ENCODE data around the gene WDR45B.

DNA sequence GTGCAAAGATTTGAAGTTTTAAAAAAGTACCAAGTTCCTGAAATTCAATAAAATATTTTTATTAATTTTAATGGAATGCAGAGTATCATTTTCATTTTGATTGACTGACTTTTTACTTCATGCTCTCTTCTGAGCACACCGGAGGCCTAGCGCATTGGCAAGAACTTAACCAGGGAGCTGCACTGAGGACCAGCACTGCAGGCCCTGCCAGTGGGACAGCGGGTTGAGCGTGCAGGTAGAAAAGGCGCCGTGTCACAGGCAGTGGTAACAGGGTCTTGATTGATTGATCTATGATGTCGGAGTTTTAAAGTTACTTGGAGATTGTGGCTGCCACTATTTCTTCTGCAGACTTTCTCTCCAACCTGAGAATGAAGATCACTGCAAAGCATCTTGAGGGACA, 43.7 kb downstream of the WDR45B start:
- TF ChIP-seq, protein P1, sequence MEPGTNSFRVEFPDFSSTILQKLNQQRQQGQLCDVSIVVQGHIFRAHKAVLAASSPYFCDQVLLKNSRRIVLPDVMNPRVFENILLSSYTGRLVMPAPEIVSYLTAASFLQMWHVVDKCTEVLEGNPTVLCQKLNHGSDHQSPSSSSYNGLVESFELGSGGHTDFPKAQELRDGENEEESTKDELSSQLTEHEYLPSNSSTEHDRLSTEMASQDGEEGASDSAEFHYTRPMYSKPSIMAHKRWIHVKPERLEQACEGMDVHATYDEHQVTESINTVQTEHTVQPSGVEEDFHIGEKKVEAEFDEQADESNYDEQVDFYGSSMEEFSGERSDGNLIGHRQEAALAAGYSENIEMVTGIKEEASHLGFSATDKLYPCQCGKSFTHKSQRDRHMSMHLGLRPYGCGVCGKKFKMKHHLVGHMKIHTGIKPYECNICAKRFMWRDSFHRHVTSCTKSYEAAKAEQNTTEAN (CRISPR knock-in tag; IDR thresholded peaks at IDR 0.05) = no peak
- TF ChIP-seq, protein P2, sequence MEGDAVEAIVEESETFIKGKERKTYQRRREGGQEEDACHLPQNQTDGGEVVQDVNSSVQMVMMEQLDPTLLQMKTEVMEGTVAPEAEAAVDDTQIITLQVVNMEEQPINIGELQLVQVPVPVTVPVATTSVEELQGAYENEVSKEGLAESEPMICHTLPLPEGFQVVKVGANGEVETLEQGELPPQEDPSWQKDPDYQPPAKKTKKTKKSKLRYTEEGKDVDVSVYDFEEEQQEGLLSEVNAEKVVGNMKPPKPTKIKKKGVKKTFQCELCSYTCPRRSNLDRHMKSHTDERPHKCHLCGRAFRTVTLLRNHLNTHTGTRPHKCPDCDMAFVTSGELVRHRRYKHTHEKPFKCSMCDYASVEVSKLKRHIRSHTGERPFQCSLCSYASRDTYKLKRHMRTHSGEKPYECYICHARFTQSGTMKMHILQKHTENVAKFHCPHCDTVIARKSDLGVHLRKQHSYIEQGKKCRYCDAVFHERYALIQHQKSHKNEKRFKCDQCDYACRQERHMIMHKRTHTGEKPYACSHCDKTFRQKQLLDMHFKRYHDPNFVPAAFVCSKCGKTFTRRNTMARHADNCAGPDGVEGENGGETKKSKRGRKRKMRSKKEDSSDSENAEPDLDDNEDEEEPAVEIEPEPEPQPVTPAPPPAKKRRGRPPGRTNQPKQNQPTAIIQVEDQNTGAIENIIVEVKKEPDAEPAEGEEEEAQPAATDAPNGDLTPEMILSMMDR (IDR thresholded peaks at IDR 0.05) = no peak
- TF ChIP-seq ZNF416 (CRISPR knock-in tag; IDR thresholded peaks at IDR 0.05) (no peak), RELA (CRISPR knock-in tag; IDR thresholded peaks at IDR 0.05; ENCODE audit: borderline replicate concordance) (no peak), ZNF425 (CRISPR knock-in tag; conservative IDR thresholded peaks at IDR 0.05) (no peak), ZNF396 (CRISPR knock-in tag; IDR thresholded peaks at IDR 0.05; ENCODE audit: borderline replicate concordance) (no peak), JAZF1 (CRISPR knock-in tag; IDR thresholded peaks at IDR 0.05) (no peak), ZNF121 (CRISPR knock-in tag; IDR thresholded peaks at IDR 0.05) (no peak), MAX (CRISPR knock-in tag; IDR thresholded peaks at IDR 0.05) (no peak), SMAD4 (CRISPR knock-in tag; IDR thresholded peaks at IDR 0.05) (no peak), ATF2 (CRISPR knock-in tag; IDR thresholded peaks at IDR 0.05; ENCODE audit: borderline replicate concordance, low read depth) (no peak), ERG (CRISPR knock-in tag; IDR thresholded peaks at IDR 0.05) (no peak)
- TF ChIP-seq, protein P3, sequence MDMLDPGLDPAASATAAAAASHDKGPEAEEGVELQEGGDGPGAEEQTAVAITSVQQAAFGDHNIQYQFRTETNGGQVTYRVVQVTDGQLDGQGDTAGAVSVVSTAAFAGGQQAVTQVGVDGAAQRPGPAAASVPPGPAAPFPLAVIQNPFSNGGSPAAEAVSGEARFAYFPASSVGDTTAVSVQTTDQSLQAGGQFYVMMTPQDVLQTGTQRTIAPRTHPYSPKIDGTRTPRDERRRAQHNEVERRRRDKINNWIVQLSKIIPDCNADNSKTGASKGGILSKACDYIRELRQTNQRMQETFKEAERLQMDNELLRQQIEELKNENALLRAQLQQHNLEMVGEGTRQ (CRISPR knock-in tag; IDR thresholded peaks at IDR 0.05) = no peak
